Measurements from ENCODE around the gene PLCL1.

DNA sequence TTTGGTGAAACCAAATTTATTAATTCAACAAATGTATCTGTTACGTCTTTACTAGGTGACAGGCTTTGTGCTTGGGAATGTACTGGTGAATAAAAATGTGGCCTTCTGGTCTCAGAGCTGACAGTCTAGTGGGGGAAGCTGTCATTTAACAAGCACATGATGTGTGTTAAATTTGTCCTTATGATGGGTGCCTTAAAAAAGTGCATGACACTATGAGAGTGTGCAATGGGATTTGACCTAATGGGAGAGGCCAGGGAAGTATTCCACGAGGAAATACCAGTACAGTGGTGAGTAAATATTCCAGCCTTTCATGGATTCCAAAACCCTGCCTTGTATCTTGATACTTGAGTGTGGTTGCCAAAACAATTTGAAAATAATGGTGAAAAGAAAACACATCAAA, 308.9 kb downstream of the PLCL1 start:
- TF ChIP-seq, protein P1, sequence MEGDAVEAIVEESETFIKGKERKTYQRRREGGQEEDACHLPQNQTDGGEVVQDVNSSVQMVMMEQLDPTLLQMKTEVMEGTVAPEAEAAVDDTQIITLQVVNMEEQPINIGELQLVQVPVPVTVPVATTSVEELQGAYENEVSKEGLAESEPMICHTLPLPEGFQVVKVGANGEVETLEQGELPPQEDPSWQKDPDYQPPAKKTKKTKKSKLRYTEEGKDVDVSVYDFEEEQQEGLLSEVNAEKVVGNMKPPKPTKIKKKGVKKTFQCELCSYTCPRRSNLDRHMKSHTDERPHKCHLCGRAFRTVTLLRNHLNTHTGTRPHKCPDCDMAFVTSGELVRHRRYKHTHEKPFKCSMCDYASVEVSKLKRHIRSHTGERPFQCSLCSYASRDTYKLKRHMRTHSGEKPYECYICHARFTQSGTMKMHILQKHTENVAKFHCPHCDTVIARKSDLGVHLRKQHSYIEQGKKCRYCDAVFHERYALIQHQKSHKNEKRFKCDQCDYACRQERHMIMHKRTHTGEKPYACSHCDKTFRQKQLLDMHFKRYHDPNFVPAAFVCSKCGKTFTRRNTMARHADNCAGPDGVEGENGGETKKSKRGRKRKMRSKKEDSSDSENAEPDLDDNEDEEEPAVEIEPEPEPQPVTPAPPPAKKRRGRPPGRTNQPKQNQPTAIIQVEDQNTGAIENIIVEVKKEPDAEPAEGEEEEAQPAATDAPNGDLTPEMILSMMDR (IDR thresholded peaks at IDR 0.05): no peak
- no peak for TF ChIP-seq POLR2AphosphoS5 (IDR thresholded peaks at IDR 0.05)
- no peak for TF ChIP-seq POLR2A (IDR thresholded peaks at IDR 0.05)
- TF ChIP-seq EP300 (IDR thresholded peaks at IDR 0.05): no peak
